Adrenal gland (tissue), 12 donors: Measurements from ENCODE around the gene TTC34. TPM values are rescaled to one million over a fixed set of nuclear protein-coding genes. Genes with fewer than 3 reads are reported as not detected.
A peak's percentile ranks its signal among the peaks of the same experiment; 100 is the strongest.
"Not testable (repeated sequence)": the region's sequence is repeated elsewhere in the genome, so short reads cannot be mapped to it uniquely, and the experiment has no call there.

Experiments
- DNase-seq, 7 donors: peaks; one replicate each; pipeline ENCODE4 v3.0.0-alpha.2; 2019 to 2020
- H3K27ac ChIP-seq, 5 donors: fragments of 200-600 bp; sonication (generic) in 4 of 5; 1 replicate in 3 of 5; 2 replicates in 2 of 5; pipeline versions ENCODE4 v1.5.1 to v1.8.0; 2016 to 2020; ENCODE audit warnings: mild to moderate bottlenecking in 1 of 5
- H3K27me3 ChIP-seq: fragments of 200-600 bp; 2 replicates; pipeline ENCODE4 v1.8.0; 2021
- H3K36me3 ChIP-seq, 2 donors: fragments of 200-600 bp; replicated peaks in 1 of 2; 1 replicate in 1 of 2; 2 replicates in 1 of 2; pipeline versions ENCODE4 v1.5.1 to v1.8.0; 2018 to 2022
- H3K4me1 ChIP-seq, 2 donors: fragments of 200-600 bp; replicated peaks in 1 of 2; 1 replicate in 1 of 2; 2 replicates in 1 of 2; pipeline versions ENCODE4 v1.5.1 to v1.8.0; 2018 to 2021
- H3K4me3 ChIP-seq, 4 donors: fragments of 200-600 bp; sonication (generic) in 3 of 4; one replicate each; pipeline ENCODE4 v1.5.1; 2016 to 2018
- H3K9me3 ChIP-seq, 3 donors: fragments of 200-600 bp; sonication (generic) in 1 of 3; replicated peaks in 1 of 3; 1 replicate in 2 of 3; 2 replicates in 1 of 3; pipeline versions ENCODE4 v1.5.1 to v1.8.0; 2016 to 2021
- CTCF ChIP-seq, 6 experiments: fragments of 450-650 bp in 4 of 6; fragments of 200-600 bp in 2 of 6; sonication (generic) in 1 of 6; IDR thresholded peaks; 1 replicate in 5 of 6; 2 replicates in 1 of 6; pipeline versions ENCODE4 v1.5.1 to v1.8.0; 2016 to 2021; ENCODE audit warnings: antibody characterized with exemption in 6 of 6, mild to moderate bottlenecking in 2 of 6, moderate library complexity in 1 of 6
- POLR2A ChIP-seq, 2 donors: fragments of 450-650 bp; IDR thresholded peaks; one replicate each; pipeline ENCODE4 v1.6.1; 2017; ENCODE audit warnings: antibody characterized with exemption in 2 of 2, mild to moderate bottlenecking in 2 of 2, moderate library complexity in 1 of 2
- WGBS, 4 donors: extraction: QIAGEN DNeasy Blood & Tissue Kit in 2 of 4; methylation state at CpG; one replicate each; pipeline versions ENCODE4 v1.1.5 to v1.1.7; 2013 to 2017; 5-methylcytosine and 5-hydroxymethylcytosine counted together
- intact Hi-C, 2 donors: fragments of 100-400 bp; cut with DNase I; formaldehyde crosslinking; loops; one replicate each; pipeline versions ENCODE4 v1.14.1 to v1.15.0; 2022 to 2023
- polyA plus RNA-seq, 3 donors: library from polyadenylated mRNA; stranded (reverse); fragments of 200-250 nt in 2 of 3; fragments of 350-450 nt in 1 of 3; fragmentation: Illumina TruSeq in 1 of 3; extraction: RNeasy Lipid Tissue Mini Kit (QIAGEN cat#74804) in 1 of 3; gene quantifications; one replicate each; pipeline ENCODE4 v1.2.3, GENCODE V29; 2013 to 2014
- total RNA-seq, 9 donors: library from RNA; depleted of rRNA in 4 of 9; stranded (reverse); fragments of >200 nt in 4 of 9; fragments of 120-200 nt in 1 of 9; fragmentation: NEBNext Ultra II Directional in 1 of 9; extraction: Animal tissue kit (Norgen Biotek cat#: 25700) in 1 of 9; gene quantifications; one replicate each; pipeline versions ENCODE4 v1.1.0 to v1.2.4, GENCODE V29; 2013 to 2023
- donor health status: healthy with polysubstance abuse.
- donor health status: Bipolar disorder and iron deficiency.
- donor health status: DM: yes; HTN: yes; CAD: no.
- donor health status: DM: no; HTN: no; CAD: no.
- donor health status: DM: no; HTN: no; CAD: no.
- donor health status: DM: yes; HTN: yes; CAD: no.

The TTC34 gene
- total and polyA plus RNA-seq, 12 donors: 0.12 to 1.9 (median 0.47) TPM

- DNase-seq: no peak
- H3K27ac ChIP-seq: no peak overlapping the region
- TF ChIP-seq POLR2A (IDR thresholded peaks at IDR 0.05) (no peak), CTCF (IDR thresholded peaks at IDR 0.05) (no peak)
- no peaks in the 10 kb centered on the region for H3K27me3 ChIP-seq
- 57 to 66% (median 60%) methylated on average over 2 of the region's 2 CpGs for WGBS, 4 donors
- no peak overlapping the region for H3K4me3 ChIP-seq
- H3K9me3 ChIP-seq: no peaks in the 10 kb centered on the region
- intact Hi-C loops: no loop called here
- no peaks in the 10 kb centered on the region for H3K4me1 ChIP-seq
- no peaks in the 10 kb centered on the region for H3K36me3 ChIP-seq
These were observed 19.9 kb downstream of the TTC34 start for GRCh38 chr1:2781627-2782026.

- DNase-seq: no peak
- 11 to 20% (median 15%) methylated on average over 1 to 3 of the region's 3 CpGs for WGBS, 4 donors
- no peak overlapping the region for H3K4me3 ChIP-seq
- TF ChIP-seq CTCF (IDR thresholded peaks at IDR 0.05) (no peak), POLR2A (IDR thresholded peaks at IDR 0.05) (no peak)
- no peaks in the 10 kb centered on the region for H3K4me1 ChIP-seq
- no peaks in the 10 kb centered on the region for H3K27me3 ChIP-seq
- intact Hi-C loops: no loop called here
- H3K36me3 ChIP-seq: no peaks in the 10 kb centered on the region
- H3K27ac ChIP-seq: no peak overlapping the region
- no peaks in the 10 kb centered on the region for H3K9me3 ChIP-seq
These were observed 23.3 kb downstream of the TTC34 start for GRCh38 chr1:2778220-2778592.

- Histone ChIP-seq H3K4me3 (no peak overlapping the region), H3K36me3 (no peaks in the 10 kb centered on the region), H3K27me3 (no peaks in the 10 kb centered on the region), H3K9me3 (no peaks in the 10 kb centered on the region), H3K27ac (no peak overlapping the region), H3K4me1 (no peaks in the 10 kb centered on the region)
- WGBS, 4 donors: 19 to 50% (median 46%) methylated on average over 3 to 12 of the region's 12 CpGs
- DNase-seq: peak in 2 of 7 donors; percentile 39 to 48
- intact Hi-C loops: no loop called here
- TF ChIP-seq POLR2A (IDR thresholded peaks at IDR 0.05): no peak
- no peak for TF ChIP-seq CTCF (IDR thresholded peaks at IDR 0.05)
These were observed 23.9 kb downstream of the TTC34 start for GRCh38 chr1:2777424-2778219.

GRCh38 chr1:2775333-2775732 is 26.2 kb downstream of the TTC34 start:
- 50 to 100% (median 72%) methylated on average over 1 to 4 of the region's 4 CpGs for WGBS, 4 donors
- H3K27me3 ChIP-seq, H3K4me1 ChIP-seq, DNase-seq, H3K27ac ChIP-seq, H3K9me3 ChIP-seq, H3K4me3 ChIP-seq, intact Hi-C loops, H3K36me3 ChIP-seq: not testable (repeated sequence)

GRCh38 chr1:2768052-2768451 is 33.4 kb downstream of the TTC34 start:
- H3K27me3 ChIP-seq, H3K4me3 ChIP-seq, H3K36me3 ChIP-seq, H3K27ac ChIP-seq, DNase-seq, intact Hi-C loops, H3K9me3 ChIP-seq, H3K4me1 ChIP-seq: not testable (repeated sequence)
- WGBS, 4 donors: 61 to 75% (median 62%) methylated on average over 5 to 8 of the region's 8 CpGs; no CpG with 5 or more reads in 1 of the 4 donors

- H3K4me1 ChIP-seq, H3K36me3 ChIP-seq, H3K27me3 ChIP-seq, H3K9me3 ChIP-seq, DNase-seq, H3K4me3 ChIP-seq, intact Hi-C loops, H3K27ac ChIP-seq: not testable (repeated sequence)
- 43 to 72% (median 60%) methylated on average over 6 to 11 of the region's 13 CpGs for WGBS, 4 donors
These were observed 42.1 kb downstream of the TTC34 start for GRCh38 chr1:2759433-2759832.

GRCh38 chr1:2757519-2757918 is 44.0 kb downstream of the TTC34 start:
- H3K4me1 ChIP-seq, H3K9me3 ChIP-seq, H3K4me3 ChIP-seq, DNase-seq, H3K27ac ChIP-seq, H3K27me3 ChIP-seq, H3K36me3 ChIP-seq, intact Hi-C loops: not testable (repeated sequence)
- 41 to 65% (median 62%) methylated on average over 6 to 9 of the region's 13 CpGs; no CpG with 5 or more reads in 1 of the 4 donors for WGBS, 4 donors

GRCh38 chr1:2755426-2755825 is 46.1 kb downstream of the TTC34 start:
- H3K27me3 ChIP-seq, H3K4me3 ChIP-seq, H3K36me3 ChIP-seq, intact Hi-C loops, DNase-seq, H3K4me1 ChIP-seq, H3K9me3 ChIP-seq, H3K27ac ChIP-seq: not testable (repeated sequence)
- 38 to 47% (median 40%) methylated on average over 1 to 10 of the region's 14 CpGs; no CpG with 5 or more reads in 1 of the 4 donors for WGBS, 4 donors
